Panc1 (cell line): ENCODE results near the gene FBXO7.

Source experiments
- POLR2AphosphoS5 ChIP-seq: IDR thresholded peaks from 2 replicates; pipeline ENCODE4 v1.6.1; 2012; ENCODE audit warnings: mild to moderate bottlenecking, low read depth, low read length, moderate library complexity
- SIN3A ChIP-seq: IDR thresholded peaks from 2 replicates; pipeline ENCODE4 v1.6.1; 2012; ENCODE audit warnings: low read depth, mild to moderate bottlenecking, low read length, moderate library complexity, borderline replicate concordance; ENCODE audit not compliant: insufficient read depth
- TF ChIP-seq, protein P1 (sequence below): fragments of 450-650 bp; IDR thresholded peaks from 2 replicates; pipeline ENCODE4 v1.5.1; 2017; ENCODE audit warnings: mild to moderate bottlenecking
- TF ChIP-seq, protein P2 (sequence below), 2 experiments: IDR thresholded peaks; 2 replicates each; pipeline ENCODE4 v1.6.1; 2011 to 2012; ENCODE audit warnings: low read depth in 2 of 2, control low read depth in 1 of 2, low read length in 1 of 2, mild to moderate bottlenecking in 1 of 2, moderate library complexity in 1 of 2; ENCODE audit not compliant: insufficient read depth in 1 of 2

DNA sequence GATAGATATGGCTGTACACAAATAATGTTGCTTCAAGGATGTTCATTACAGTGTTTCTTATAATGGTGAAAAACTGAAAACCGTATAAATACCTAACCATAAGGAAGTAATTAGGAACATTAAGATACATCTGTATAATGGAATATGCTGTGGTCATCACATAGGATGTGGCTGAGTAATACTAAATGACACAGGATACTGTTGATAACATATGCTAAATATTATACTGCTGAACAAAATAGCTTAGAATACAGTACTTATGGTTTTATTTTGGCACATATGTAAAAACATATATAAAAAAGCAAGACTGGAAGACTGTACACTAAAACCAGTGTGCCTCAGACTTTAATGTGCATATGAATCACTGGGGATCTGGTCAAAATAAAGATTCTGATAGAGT lies 43.8 kb downstream of the FBXO7 start:
- TF ChIP-seq, protein P1, sequence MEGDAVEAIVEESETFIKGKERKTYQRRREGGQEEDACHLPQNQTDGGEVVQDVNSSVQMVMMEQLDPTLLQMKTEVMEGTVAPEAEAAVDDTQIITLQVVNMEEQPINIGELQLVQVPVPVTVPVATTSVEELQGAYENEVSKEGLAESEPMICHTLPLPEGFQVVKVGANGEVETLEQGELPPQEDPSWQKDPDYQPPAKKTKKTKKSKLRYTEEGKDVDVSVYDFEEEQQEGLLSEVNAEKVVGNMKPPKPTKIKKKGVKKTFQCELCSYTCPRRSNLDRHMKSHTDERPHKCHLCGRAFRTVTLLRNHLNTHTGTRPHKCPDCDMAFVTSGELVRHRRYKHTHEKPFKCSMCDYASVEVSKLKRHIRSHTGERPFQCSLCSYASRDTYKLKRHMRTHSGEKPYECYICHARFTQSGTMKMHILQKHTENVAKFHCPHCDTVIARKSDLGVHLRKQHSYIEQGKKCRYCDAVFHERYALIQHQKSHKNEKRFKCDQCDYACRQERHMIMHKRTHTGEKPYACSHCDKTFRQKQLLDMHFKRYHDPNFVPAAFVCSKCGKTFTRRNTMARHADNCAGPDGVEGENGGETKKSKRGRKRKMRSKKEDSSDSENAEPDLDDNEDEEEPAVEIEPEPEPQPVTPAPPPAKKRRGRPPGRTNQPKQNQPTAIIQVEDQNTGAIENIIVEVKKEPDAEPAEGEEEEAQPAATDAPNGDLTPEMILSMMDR, result no peak
- TF ChIP-seq POLR2AphosphoS5 (no peak), SIN3A (no peak)
- TF ChIP-seq, protein P2, sequence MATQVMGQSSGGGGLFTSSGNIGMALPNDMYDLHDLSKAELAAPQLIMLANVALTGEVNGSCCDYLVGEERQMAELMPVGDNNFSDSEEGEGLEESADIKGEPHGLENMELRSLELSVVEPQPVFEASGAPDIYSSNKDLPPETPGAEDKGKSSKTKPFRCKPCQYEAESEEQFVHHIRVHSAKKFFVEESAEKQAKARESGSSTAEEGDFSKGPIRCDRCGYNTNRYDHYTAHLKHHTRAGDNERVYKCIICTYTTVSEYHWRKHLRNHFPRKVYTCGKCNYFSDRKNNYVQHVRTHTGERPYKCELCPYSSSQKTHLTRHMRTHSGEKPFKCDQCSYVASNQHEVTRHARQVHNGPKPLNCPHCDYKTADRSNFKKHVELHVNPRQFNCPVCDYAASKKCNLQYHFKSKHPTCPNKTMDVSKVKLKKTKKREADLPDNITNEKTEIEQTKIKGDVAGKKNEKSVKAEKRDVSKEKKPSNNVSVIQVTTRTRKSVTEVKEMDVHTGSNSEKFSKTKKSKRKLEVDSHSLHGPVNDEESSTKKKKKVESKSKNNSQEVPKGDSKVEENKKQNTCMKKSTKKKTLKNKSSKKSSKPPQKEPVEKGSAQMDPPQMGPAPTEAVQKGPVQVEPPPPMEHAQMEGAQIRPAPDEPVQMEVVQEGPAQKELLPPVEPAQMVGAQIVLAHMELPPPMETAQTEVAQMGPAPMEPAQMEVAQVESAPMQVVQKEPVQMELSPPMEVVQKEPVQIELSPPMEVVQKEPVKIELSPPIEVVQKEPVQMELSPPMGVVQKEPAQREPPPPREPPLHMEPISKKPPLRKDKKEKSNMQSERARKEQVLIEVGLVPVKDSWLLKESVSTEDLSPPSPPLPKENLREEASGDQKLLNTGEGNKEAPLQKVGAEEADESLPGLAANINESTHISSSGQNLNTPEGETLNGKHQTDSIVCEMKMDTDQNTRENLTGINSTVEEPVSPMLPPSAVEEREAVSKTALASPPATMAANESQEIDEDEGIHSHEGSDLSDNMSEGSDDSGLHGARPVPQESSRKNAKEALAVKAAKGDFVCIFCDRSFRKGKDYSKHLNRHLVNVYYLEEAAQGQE (IDR thresholded peaks at IDR 0.05; ENCODE audit: insufficient read depth in 1 of 2, low read depth in 2 of 2, low read length in 1 of 2), result no peak
